Chondrocyte (in vitro differentiated cells): ENCODE measurements around the gene PLCH2. TPM values are rescaled to one million over a fixed set of nuclear protein-coding genes. Genes with fewer than 3 reads are reported as not detected.
"Not testable (repeated sequence)": the region's sequence is repeated elsewhere in the genome, so short reads cannot be mapped to it uniquely, and the experiment has no call there.

Source experiments
- DNase-seq: peaks from one replicate; pipeline ENCODE4 v3.0.0; 2021; ENCODE audit warnings: mixed read lengths, low spot score
- H3K27ac Mint-ChIP-seq: one replicate; pipeline ENCODE4 v1.8.0; 2021; ENCODE audit warnings: mild to moderate bottlenecking, moderate library complexity, mixed read lengths; ENCODE audit not compliant: unreplicated experiment
- H3K27me3 Mint-ChIP-seq: 2 replicates; pipeline ENCODE4 v1.8.0; 2021; ENCODE audit warnings: low read depth, mixed read lengths
- H3K36me3 Mint-ChIP-seq: 2 replicates; pipeline ENCODE4 v1.8.0; 2021; ENCODE audit warnings: low read depth, mixed read lengths
- H3K4me1 Mint-ChIP-seq: 2 replicates; pipeline ENCODE4 v1.8.0; 2021; ENCODE audit warnings: low read depth, mild to moderate bottlenecking, mixed read lengths
- H3K4me3 Mint-ChIP-seq: one replicate; pipeline ENCODE4 v1.8.0; 2021; ENCODE audit warnings: mild to moderate bottlenecking, moderate library complexity, mixed read lengths; ENCODE audit not compliant: unreplicated experiment
- H3K9me3 Mint-ChIP-seq: 2 replicates; pipeline ENCODE4 v1.8.0; 2021; ENCODE audit warnings: low read depth, mixed read lengths
- total RNA-seq: library from RNA; stranded (reverse); gene quantifications from 3 replicates; pipeline ENCODE4 v1.2.1, GENCODE V29; 2021
- TF ChIP-seq, protein P1 (sequence below): fragments of 200-600 bp; sonication (generic); IDR thresholded peaks from 2 replicates; pipeline ENCODE4 v1.5.0; 2021; ENCODE audit warnings: antibody characterized with exemption, mild to moderate bottlenecking, moderate library complexity

Gene PLCH2
- total RNA-seq, 1 donor from 2014 or later = 2.4 TPM

GRCh38 chr1:2436876-2437275 is 39.2 kb upstream of the PLCH2 start:
- no peak for DNase-seq
- Mint-ChIP-seq H3K36me3 (no peaks in the 10 kb centered on the region), H3K4me1 (no peaks in the 10 kb centered on the region), H3K4me3 (no peak overlapping the region), H3K9me3 (no peaks in the 10 kb centered on the region), H3K27ac (no peak overlapping the region), H3K27me3 (peaks cover 17% of the 10 kb centered on the region)
- TF ChIP-seq, protein P1, sequence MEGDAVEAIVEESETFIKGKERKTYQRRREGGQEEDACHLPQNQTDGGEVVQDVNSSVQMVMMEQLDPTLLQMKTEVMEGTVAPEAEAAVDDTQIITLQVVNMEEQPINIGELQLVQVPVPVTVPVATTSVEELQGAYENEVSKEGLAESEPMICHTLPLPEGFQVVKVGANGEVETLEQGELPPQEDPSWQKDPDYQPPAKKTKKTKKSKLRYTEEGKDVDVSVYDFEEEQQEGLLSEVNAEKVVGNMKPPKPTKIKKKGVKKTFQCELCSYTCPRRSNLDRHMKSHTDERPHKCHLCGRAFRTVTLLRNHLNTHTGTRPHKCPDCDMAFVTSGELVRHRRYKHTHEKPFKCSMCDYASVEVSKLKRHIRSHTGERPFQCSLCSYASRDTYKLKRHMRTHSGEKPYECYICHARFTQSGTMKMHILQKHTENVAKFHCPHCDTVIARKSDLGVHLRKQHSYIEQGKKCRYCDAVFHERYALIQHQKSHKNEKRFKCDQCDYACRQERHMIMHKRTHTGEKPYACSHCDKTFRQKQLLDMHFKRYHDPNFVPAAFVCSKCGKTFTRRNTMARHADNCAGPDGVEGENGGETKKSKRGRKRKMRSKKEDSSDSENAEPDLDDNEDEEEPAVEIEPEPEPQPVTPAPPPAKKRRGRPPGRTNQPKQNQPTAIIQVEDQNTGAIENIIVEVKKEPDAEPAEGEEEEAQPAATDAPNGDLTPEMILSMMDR = no peak

DNA sequence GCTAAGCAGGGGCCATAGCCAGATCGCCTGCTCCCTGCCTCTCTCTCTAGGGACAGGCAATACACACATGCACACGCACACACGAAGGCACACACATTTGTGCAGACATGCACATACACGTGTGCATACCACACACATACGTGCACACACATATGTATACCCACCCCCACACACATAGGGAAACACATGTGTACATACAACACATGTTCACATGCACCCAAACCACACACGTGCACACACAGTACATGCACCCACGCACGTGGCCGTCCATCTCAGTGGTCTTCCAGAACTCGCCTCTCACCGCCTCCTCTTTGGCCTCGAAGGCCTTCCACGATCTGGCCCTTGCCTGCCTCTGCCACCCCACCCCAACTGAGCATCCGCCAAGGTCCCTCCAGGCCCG is 38.5 kb upstream of the PLCH2 start:
- Mint-ChIP-seq H3K36me3 (no peaks in the 10 kb centered on the region), H3K27me3 (peaks cover 17% of the 10 kb centered on the region), H3K27ac (no peak overlapping the region), H3K4me3 (no peak overlapping the region), H3K9me3 (no peaks in the 10 kb centered on the region), H3K4me1 (no peaks in the 10 kb centered on the region)
- TF ChIP-seq, protein P1 = no peak
- no peak for DNase-seq

DNA sequence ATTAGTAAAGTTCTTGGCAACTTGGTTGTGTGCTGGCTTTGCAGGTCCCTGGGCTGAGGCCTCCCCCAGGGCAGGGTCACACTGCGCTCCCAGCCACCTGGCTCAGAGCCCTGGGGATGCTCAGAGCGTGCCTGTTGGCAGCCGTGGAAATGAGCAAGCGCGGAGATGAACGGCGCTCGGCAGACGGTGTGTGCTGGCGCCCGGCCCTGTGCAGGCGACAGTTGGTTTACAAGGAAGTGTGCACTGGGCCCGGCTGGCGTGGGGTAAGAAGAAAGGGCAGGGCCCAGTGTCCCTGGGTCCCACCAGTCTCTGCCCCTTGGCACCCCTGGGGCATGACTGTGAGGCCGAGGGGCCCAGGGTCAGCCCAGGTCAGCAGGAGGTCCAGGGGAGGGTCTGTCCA is 38.1 kb upstream of the PLCH2 start:
- Mint-ChIP-seq H3K27me3 (peaks cover 15% of the 10 kb centered on the region), H3K4me1 (no peaks in the 10 kb centered on the region), H3K9me3 (no peaks in the 10 kb centered on the region)

GRCh38 chr1:2438641-2439040 is 37.4 kb upstream of the PLCH2 start:
- Mint-ChIP-seq H3K27me3 (peaks cover 11% of the 10 kb centered on the region), H3K4me1 (no peaks in the 10 kb centered on the region), H3K9me3 (no peaks in the 10 kb centered on the region), H3K27ac (no peak overlapping the region), H3K4me3 (no peak overlapping the region), H3K36me3 (no peaks in the 10 kb centered on the region)
- TF ChIP-seq, protein P1 = no peak
- no peak for DNase-seq

More for the DNA sequence above, 38.1 kb upstream of the PLCH2 start:
- TF ChIP-seq, protein P1 = no peak
- DNase-seq = no peak
- Mint-ChIP-seq H3K27ac (no peak overlapping the region), H3K4me3 (no peak overlapping the region), H3K36me3 (no peaks in the 10 kb centered on the region)

- H3K4me3 Mint-ChIP-seq = no peak overlapping the region
- TF ChIP-seq, protein P1 = no peak
- no peaks in the 10 kb centered on the region for H3K36me3 Mint-ChIP-seq
- H3K27ac Mint-ChIP-seq = no peak overlapping the region
- H3K4me1 Mint-ChIP-seq = no peaks in the 10 kb centered on the region
- H3K9me3 Mint-ChIP-seq = no peaks in the 10 kb centered on the region
- peaks cover 7% of the 10 kb centered on the region for H3K27me3 Mint-ChIP-seq
- no peak for DNase-seq
Observed at GRCh38 chr1:2439369-2439768, 36.7 kb upstream of the PLCH2 start.

- not testable (repeated sequence) for H3K27me3 Mint-ChIP-seq, DNase-seq, H3K27ac Mint-ChIP-seq
Observed at GRCh38 chr1:2440346-2440745, 35.7 kb upstream of the PLCH2 start.

More at GRCh38 chr1:2440346-2440745, 35.7 kb upstream of the PLCH2 start:
- H3K36me3 Mint-ChIP-seq, H3K9me3 Mint-ChIP-seq, H3K4me3 Mint-ChIP-seq, H3K4me1 Mint-ChIP-seq: not testable (repeated sequence)
